ENCODE results near the gene SIRPA.

SIRPA gene

GRCh38 chr20:1870792-1871550, 24.2 kb upstream of the SIRPA start:
- no peak for DNase-seq (ENCODE audit: low spot score)

GRCh38 chr20:1871807-1872458, 23.3 kb upstream of the SIRPA start:
- DNase-seq (ENCODE audit: low spot score): no peak

GRCh38 chr20:1872459-1873097, 22.6 kb upstream of the SIRPA start:
- DNase-seq (ENCODE audit: low spot score): no peak

GRCh38 chr20:1874450-1875182, 20.6 kb upstream of the SIRPA start:
- DNase-seq (ENCODE audit: low spot score): no peak

GRCh38 chr20:1875183-1875554, 20.0 kb upstream of the SIRPA start:
- DNase-seq (ENCODE audit: low spot score): no peak

GRCh38 chr20:1875762-1876161, 19.4 kb upstream of the SIRPA start:
- no peak for DNase-seq (ENCODE audit: low spot score)

GRCh38 chr20:1876217-1876921, 18.8 kb upstream of the SIRPA start:
- no peak for DNase-seq (ENCODE audit: low spot score)

GRCh38 chr20:1876975-1877608, 18.1 kb upstream of the SIRPA start:
- DNase-seq (ENCODE audit: low spot score): peak; percentile 17

- no peak for DNase-seq (ENCODE audit: low spot score)
Observed at GRCh38 chr20:1877609-1878200, 17.5 kb upstream of the SIRPA start.

- DNase-seq (ENCODE audit: low spot score): no peak
Observed at GRCh38 chr20:1879369-1879768, 15.8 kb upstream of the SIRPA start.

GRCh38 chr20:1879934-1880333, 15.3 kb upstream of the SIRPA start:
- DNase-seq (ENCODE audit: low spot score): no peak

GRCh38 chr20:1880529-1881239, 14.5 kb upstream of the SIRPA start:
- no peak for DNase-seq (ENCODE audit: low spot score)

- DNase-seq (ENCODE audit: low spot score): no peak
Observed at GRCh38 chr20:1881240-1881835, 13.9 kb upstream of the SIRPA start.

- DNase-seq (ENCODE audit: low spot score): no peak
Observed at GRCh38 chr20:1882026-1882425, 13.2 kb upstream of the SIRPA start.

- no peak for DNase-seq (ENCODE audit: low spot score)
Observed at GRCh38 chr20:1883986-1884385, 11.2 kb upstream of the SIRPA start.

- no peak for DNase-seq (ENCODE audit: low spot score)
Observed at GRCh38 chr20:1885254-1885653, 10.0 kb upstream of the SIRPA start.

GRCh38 chr20:1885940-1886693, 9.1 kb upstream of the SIRPA start:
- no peak for DNase-seq (ENCODE audit: low spot score)

GRCh38 chr20:1887321-1887720, 7.9 kb upstream of the SIRPA start:
- no peak for DNase-seq (ENCODE audit: low spot score)

GRCh38 chr20:1887756-1888155, 7.5 kb upstream of the SIRPA start:
- no peak for DNase-seq (ENCODE audit: low spot score)

Measured in CD4-positive, alpha-beta T cell treated with Interleukin-6 at 100 ng/mL for 8 hours (primary cell).